Neural cell (in vitro differentiated cells): Measurements from ENCODE around the gene EHMT1.

Source experiments
- CTCF ChIP-seq: fragments of 450-650 bp; IDR thresholded peaks from 2 replicates; pipeline ENCODE4 v1.5.1; 2014; ENCODE audit warnings: antibody characterized with exemption, mild to moderate bottlenecking, moderate library complexity; ENCODE audit not compliant: poor library complexity, severe bottlenecking
- EP300 ChIP-seq: fragments of 450-650 bp; conservative IDR thresholded peaks from 2 replicates; pipeline ENCODE4 v1.6.1; 2014; ENCODE audit warnings: antibody characterized with exemption, mild to moderate bottlenecking, moderate library complexity; ENCODE audit not compliant: poor library complexity, severe bottlenecking
- EZH2 ChIP-seq: fragments of 200-600, 300-800 bp; shearing (Covaris generic), sonication (generic); IDR thresholded peaks from 2 replicates; pipeline ENCODE4 v1.6.1; 2014; ENCODE audit warnings: antibody characterized with exemption, low read length, borderline replicate concordance, mild to moderate bottlenecking; ENCODE audit not compliant: insufficient read depth, poor library complexity, severe bottlenecking
- MXI1 ChIP-seq: fragments of 450-650 bp; conservative IDR thresholded peaks from 2 replicates; pipeline ENCODE4 v1.6.1; 2014; ENCODE audit warnings: antibody characterized with exemption, mild to moderate bottlenecking; ENCODE audit not compliant: poor library complexity, severe bottlenecking
- POLR2AphosphoS5 ChIP-seq: IDR thresholded peaks from 2 replicates; pipeline ENCODE4 v1.6.1; 2012
- RAD21 ChIP-seq: fragments of 450-650 bp; conservative IDR thresholded peaks from 2 replicates; pipeline ENCODE4 v1.6.1; 2014; ENCODE audit warnings: antibody characterized with exemption, mild to moderate bottlenecking, moderate library complexity
- REST ChIP-seq: IDR thresholded peaks from 2 replicates; pipeline ENCODE4 v1.6.1; 2012; ENCODE audit warnings: borderline replicate concordance
- TAF1 ChIP-seq: IDR thresholded peaks from 2 replicates; pipeline ENCODE4 v1.6.1; 2012; ENCODE audit warnings: low read depth

- TF ChIP-seq CTCF, result no peak
- TF ChIP-seq MXI1, result peak; percentile 87
- TF ChIP-seq REST, result no peak
- TF ChIP-seq POLR2AphosphoS5, result no peak
- no peak for TF ChIP-seq EP300
- TF ChIP-seq RAD21, result no peak
- no peak for TF ChIP-seq TAF1
- no peak for TF ChIP-seq EZH2
Measured at GRCh38 chr9:137619240-137620047, 639 bp downstream of the EHMT1 start.
